Neural cell (in vitro differentiated cells): Measurements from ENCODE around the gene COP1. TPM values are rescaled to one million over a fixed set of nuclear protein-coding genes. Genes with fewer than 3 reads are reported as not detected.
"Not testable (repeated sequence)": the region's sequence is repeated elsewhere in the genome, so short reads cannot be mapped to it uniquely, and the experiment has no call there.

Experiments used
- H2AFZ ChIP-seq: fragments of 200-600, 300-800 bp; sonication (generic), shearing (Covaris generic); 2 replicates; pipeline ENCODE4 v1.6.0; 2014; ENCODE audit warnings: low read depth, mild to moderate bottlenecking, antibody characterized with exemption, low read length, moderate library complexity
- H3F3A ChIP-seq: fragments of 200-600 bp; shearing (Covaris generic); 2 replicates; pipeline ENCODE4 v1.6.1; 2016; ENCODE audit warnings: mild to moderate bottlenecking, moderate library complexity, mixed read lengths, antibody characterized with exemption, low read length; ENCODE audit not compliant: insufficient read depth, poor library complexity, severe bottlenecking
- H3K27ac ChIP-seq: fragments of 200-600, 300-800 bp; sonication (generic), shearing (Covaris generic); 2 replicates; pipeline ENCODE4 v1.5.1; 2014; ENCODE audit warnings: mild to moderate bottlenecking, low read length, moderate library complexity
- H3K27me3 ChIP-seq: fragments of 300-800, 200-600 bp; sonication (generic), shearing (Covaris generic); 2 replicates; pipeline ENCODE4 v1.6.0; 2014; ENCODE audit warnings: mild to moderate bottlenecking, low read depth, low read length, moderate library complexity; ENCODE audit not compliant: insufficient read depth
- H3K36me3 ChIP-seq: fragments of 300-800, 200-600 bp; sonication (generic), shearing (Covaris generic); 2 replicates; pipeline ENCODE4 v1.5.1; 2014; ENCODE audit warnings: mild to moderate bottlenecking, antibody characterized with exemption, low read length, moderate library complexity; ENCODE audit not compliant: insufficient read depth
- H3K4me2 ChIP-seq: fragments of 300-800, 200-600 bp; sonication (generic), shearing (Covaris generic); 2 replicates; pipeline ENCODE4 v1.6.0; 2014; ENCODE audit warnings: mild to moderate bottlenecking, low read length
- H3K4me3 ChIP-seq: fragments of 300-800, 200-600 bp; sonication (generic), shearing (Covaris generic); 2 replicates; pipeline ENCODE4 v1.5.1; 2014; ENCODE audit warnings: mild to moderate bottlenecking, low read length, moderate library complexity
- H3K79me2 ChIP-seq: fragments of 200-600 bp; shearing (Covaris generic); replicated peaks from 2 replicates; pipeline ENCODE4 v1.6.0; 2014; ENCODE audit warnings: mild to moderate bottlenecking, low read length, moderate library complexity; ENCODE audit not compliant: insufficient read depth
- H3K9ac ChIP-seq: fragments of 300-800, 200-600 bp; sonication (generic), shearing (Covaris generic); 2 replicates; pipeline ENCODE4 v1.6.1; 2016; ENCODE audit warnings: mild to moderate bottlenecking, low read length, mixed read lengths
- H3K9me2 ChIP-seq: fragments of 200-600 bp; shearing (Covaris generic); 2 replicates; pipeline ENCODE4 v1.6.1; 2016; ENCODE audit warnings: mild to moderate bottlenecking, low read length, mixed read lengths; ENCODE audit not compliant: insufficient read depth
- H3K9me3 ChIP-seq: fragments of 200-600, 300-800 bp; sonication (generic), shearing (Covaris generic); 2 replicates; pipeline ENCODE4 v1.6.1; 2016; ENCODE audit warnings: mild to moderate bottlenecking, mixed run types, low read length, moderate library complexity, mixed read lengths
- H4K20me1 ChIP-seq: fragments of 200-600 bp; shearing (Covaris generic); 2 replicates; pipeline ENCODE4 v1.6.1; 2016; ENCODE audit warnings: mild to moderate bottlenecking, mixed run types; ENCODE audit not compliant: insufficient read depth
- CTCF ChIP-seq: fragments of 450-650 bp; IDR thresholded peaks from 2 replicates; pipeline ENCODE4 v1.5.1; 2014; ENCODE audit warnings: antibody characterized with exemption, mild to moderate bottlenecking, moderate library complexity; ENCODE audit not compliant: poor library complexity, severe bottlenecking
- EP300 ChIP-seq: fragments of 450-650 bp; conservative IDR thresholded peaks from 2 replicates; pipeline ENCODE4 v1.6.1; 2014; ENCODE audit warnings: antibody characterized with exemption, mild to moderate bottlenecking, moderate library complexity; ENCODE audit not compliant: poor library complexity, severe bottlenecking
- EZH2 ChIP-seq: fragments of 200-600, 300-800 bp; shearing (Covaris generic), sonication (generic); IDR thresholded peaks from 2 replicates; pipeline ENCODE4 v1.6.1; 2014; ENCODE audit warnings: antibody characterized with exemption, low read length, borderline replicate concordance, mild to moderate bottlenecking; ENCODE audit not compliant: insufficient read depth, poor library complexity, severe bottlenecking
- MXI1 ChIP-seq: fragments of 450-650 bp; conservative IDR thresholded peaks from 2 replicates; pipeline ENCODE4 v1.6.1; 2014; ENCODE audit warnings: antibody characterized with exemption, mild to moderate bottlenecking; ENCODE audit not compliant: poor library complexity, severe bottlenecking
- POLR2AphosphoS5 ChIP-seq: IDR thresholded peaks from 2 replicates; pipeline ENCODE4 v1.6.1; 2012
- RAD21 ChIP-seq: fragments of 450-650 bp; conservative IDR thresholded peaks from 2 replicates; pipeline ENCODE4 v1.6.1; 2014; ENCODE audit warnings: antibody characterized with exemption, mild to moderate bottlenecking, moderate library complexity
- SMC3 ChIP-seq: fragments of 450-650 bp; conservative IDR thresholded peaks from 2 replicates; pipeline ENCODE4 v1.6.1; 2014; ENCODE audit warnings: antibody characterized with exemption, mild to moderate bottlenecking, moderate library complexity; ENCODE audit not compliant: poor library complexity
- TAF1 ChIP-seq: IDR thresholded peaks from 2 replicates; pipeline ENCODE4 v1.6.1; 2012; ENCODE audit warnings: low read depth
- polyA plus RNA-seq: library from polyadenylated mRNA; depleted of rRNA; stranded (reverse); fragments of >200 nt; gene quantifications from 2 replicates; pipeline ENCODE4 v1.2.3, GENCODE V29; 2014
- TF ChIP-seq, protein P1 (sequence below): IDR thresholded peaks from 2 replicates; pipeline ENCODE4 v1.6.1; 2012; ENCODE audit warnings: borderline replicate concordance

The COP1 gene
- polyA plus RNA-seq, 1 donor from 2014 or later, result 72.3 TPM

GRCh38 chr1:175992825-175993224, 214.3 kb downstream of the COP1 start:
- not testable (repeated sequence) for H3K79me2 ChIP-seq, H3K4me3 ChIP-seq, H3K27me3 ChIP-seq, H3K27ac ChIP-seq, H4K20me1 ChIP-seq, H3F3A ChIP-seq, H3K9me2 ChIP-seq, H3K9me3 ChIP-seq, H3K9ac ChIP-seq, H3K36me3 ChIP-seq, H2AFZ ChIP-seq, H3K4me2 ChIP-seq

DNA sequence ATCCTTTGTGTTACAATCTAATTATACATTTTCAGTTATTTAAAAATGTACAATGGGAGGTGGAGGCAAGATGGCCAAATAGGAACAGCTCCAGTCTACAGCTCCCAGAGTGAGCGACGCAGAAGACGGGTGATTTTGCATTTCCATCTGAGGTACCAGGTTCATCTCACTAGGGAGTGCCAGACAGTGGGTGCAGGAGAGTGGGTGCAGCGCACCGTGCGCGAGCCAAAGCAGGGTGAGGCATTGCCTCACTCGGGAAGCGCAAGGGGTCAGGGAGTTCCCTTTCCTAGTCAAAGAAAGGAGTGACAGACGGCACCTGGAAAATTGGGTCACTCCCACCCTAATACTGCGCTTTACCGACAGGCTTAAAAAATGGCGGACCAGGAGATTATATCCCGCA, 214.9 kb downstream of the COP1 start:
- H2AFZ ChIP-seq, H3K27me3 ChIP-seq, H3K79me2 ChIP-seq, H3K9ac ChIP-seq, H3F3A ChIP-seq, H3K9me2 ChIP-seq, H3K36me3 ChIP-seq, H3K27ac ChIP-seq, H3K4me3 ChIP-seq, H3K4me2 ChIP-seq, H4K20me1 ChIP-seq, H3K9me3 ChIP-seq: not testable (repeated sequence)

DNA sequence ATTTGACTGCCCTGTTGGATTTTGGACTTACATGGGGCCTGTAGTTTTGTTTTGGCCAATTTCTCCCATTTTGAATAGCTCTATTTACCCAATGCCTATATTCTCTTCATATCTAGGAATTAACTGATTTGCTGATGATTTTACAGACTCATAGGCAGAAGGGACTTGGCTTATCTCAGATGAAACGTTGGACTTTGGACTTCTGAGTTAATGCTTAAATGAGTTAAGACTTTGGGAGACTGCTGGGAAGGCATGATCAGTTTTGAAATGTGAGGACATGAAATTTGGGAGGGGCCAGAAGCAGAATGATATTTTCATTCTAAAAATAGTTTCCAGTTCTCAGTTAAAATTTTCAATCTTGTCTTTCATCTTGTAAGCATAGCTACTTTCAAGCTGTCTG, 222.3 kb downstream of the COP1 start:
- Histone ChIP-seq H3K36me3 (peaks cover 19% of the 10 kb centered on the region), H3K79me2 (no peaks in the 10 kb centered on the region), H3F3A (no peaks in the 10 kb centered on the region), H3K27me3 (no peaks in the 10 kb centered on the region), H3K9ac (no peak overlapping the region), H3K4me2 (no peak overlapping the region), H3K9me2 (no peaks in the 10 kb centered on the region), H2AFZ (no peak overlapping the region), H3K9me3 (peaks cover 4% of the 10 kb centered on the region), H4K20me1 (no peaks in the 10 kb centered on the region), H3K27ac (no peak overlapping the region), H3K4me3 (no peak overlapping the region)
- TF ChIP-seq EZH2 (no peak), RAD21 (no peak), MXI1 (no peak), TAF1 (no peak), POLR2AphosphoS5 (no peak), EP300 (no peak), CTCF (no peak), SMC3 (no peak)
- TF ChIP-seq, protein P1, sequence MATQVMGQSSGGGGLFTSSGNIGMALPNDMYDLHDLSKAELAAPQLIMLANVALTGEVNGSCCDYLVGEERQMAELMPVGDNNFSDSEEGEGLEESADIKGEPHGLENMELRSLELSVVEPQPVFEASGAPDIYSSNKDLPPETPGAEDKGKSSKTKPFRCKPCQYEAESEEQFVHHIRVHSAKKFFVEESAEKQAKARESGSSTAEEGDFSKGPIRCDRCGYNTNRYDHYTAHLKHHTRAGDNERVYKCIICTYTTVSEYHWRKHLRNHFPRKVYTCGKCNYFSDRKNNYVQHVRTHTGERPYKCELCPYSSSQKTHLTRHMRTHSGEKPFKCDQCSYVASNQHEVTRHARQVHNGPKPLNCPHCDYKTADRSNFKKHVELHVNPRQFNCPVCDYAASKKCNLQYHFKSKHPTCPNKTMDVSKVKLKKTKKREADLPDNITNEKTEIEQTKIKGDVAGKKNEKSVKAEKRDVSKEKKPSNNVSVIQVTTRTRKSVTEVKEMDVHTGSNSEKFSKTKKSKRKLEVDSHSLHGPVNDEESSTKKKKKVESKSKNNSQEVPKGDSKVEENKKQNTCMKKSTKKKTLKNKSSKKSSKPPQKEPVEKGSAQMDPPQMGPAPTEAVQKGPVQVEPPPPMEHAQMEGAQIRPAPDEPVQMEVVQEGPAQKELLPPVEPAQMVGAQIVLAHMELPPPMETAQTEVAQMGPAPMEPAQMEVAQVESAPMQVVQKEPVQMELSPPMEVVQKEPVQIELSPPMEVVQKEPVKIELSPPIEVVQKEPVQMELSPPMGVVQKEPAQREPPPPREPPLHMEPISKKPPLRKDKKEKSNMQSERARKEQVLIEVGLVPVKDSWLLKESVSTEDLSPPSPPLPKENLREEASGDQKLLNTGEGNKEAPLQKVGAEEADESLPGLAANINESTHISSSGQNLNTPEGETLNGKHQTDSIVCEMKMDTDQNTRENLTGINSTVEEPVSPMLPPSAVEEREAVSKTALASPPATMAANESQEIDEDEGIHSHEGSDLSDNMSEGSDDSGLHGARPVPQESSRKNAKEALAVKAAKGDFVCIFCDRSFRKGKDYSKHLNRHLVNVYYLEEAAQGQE, result no peak
